Tibial nerve (tissue), 4 donors: ENCODE data around the gene GPN3. TPM values are rescaled to one million over a fixed set of nuclear protein-coding genes. Genes with fewer than 3 reads are reported as not detected.

Experiments
- DNase-seq, 2 donors: peaks; one replicate each; pipeline ENCODE4 v3.0.0-alpha.2; 2019; ENCODE audit warnings: low spot score in 2 of 2
- H3K27ac ChIP-seq, 4 donors: fragments of 200-600 bp; sonication (generic) in 3 of 4; one replicate each; pipeline ENCODE4 v1.5.1; 2017 to 2019; ENCODE audit warnings: mild to moderate bottlenecking in 1 of 4
- H3K27me3 ChIP-seq, 2 donors: fragments of 200-600 bp; sonication (generic) in 1 of 2; one replicate each; pipeline versions ENCODE4 v1.5.1 to v1.6.0; 2017 to 2019
- H3K36me3 ChIP-seq, 3 donors: fragments of 200-600 bp; sonication (generic); one replicate each; pipeline ENCODE4 v1.5.1; 2018 to 2019
- H3K4me1 ChIP-seq, 4 donors: fragments of 200-600 bp; sonication (generic) in 3 of 4; one replicate each; pipeline ENCODE4 v1.5.1; 2017 to 2019
- H3K4me3 ChIP-seq, 4 donors: fragments of 200-600 bp; sonication (generic) in 3 of 4; one replicate each; pipeline ENCODE4 v1.5.1; 2017 to 2019; ENCODE audit warnings: mild to moderate bottlenecking in 1 of 4, moderate library complexity in 1 of 4
- H3K9me3 ChIP-seq, 4 donors: fragments of 200-600 bp; sonication (generic) in 3 of 4; one replicate each; pipeline ENCODE4 v1.5.1; 2017 to 2019
- CTCF ChIP-seq, 5 experiments: fragments of 200-600 bp in 3 of 5; fragments of 450-650 bp in 2 of 5; sonication (generic) in 3 of 5; IDR thresholded peaks; one replicate each; pipeline ENCODE4 v1.5.1; 2016 to 2019; ENCODE audit warnings: antibody characterized with exemption in 5 of 5, mild to moderate bottlenecking in 3 of 5, moderate library complexity in 2 of 5
- EP300 ChIP-seq, 2 donors: sonication (generic); formaldehyde crosslinking; IDR thresholded peaks; one replicate each; pipeline ENCODE4 v1.6.1; 2017; ENCODE audit warnings: antibody characterized with exemption in 2 of 2, mild to moderate bottlenecking in 1 of 2
- POLR2A ChIP-seq, 2 donors: fragments of 450-650 bp; IDR thresholded peaks; one replicate each; pipeline ENCODE4 v1.6.1; 2017; ENCODE audit warnings: antibody characterized with exemption in 2 of 2, mild to moderate bottlenecking in 2 of 2, moderate library complexity in 2 of 2
- WGBS, 2 donors: methylation state at CpG; one replicate each; pipeline ENCODE4 v1.1.5; 2018; 5-methylcytosine and 5-hydroxymethylcytosine counted together
- total RNA-seq, 4 donors: library from RNA; depleted of rRNA; stranded (reverse); fragments of >200 nt; gene quantifications; one replicate each; pipeline ENCODE4 v1.1.0, GENCODE V29; 2016

Gene GPN3
- total RNA-seq, 4 donors from 2014 or later = 16.7 to 31.0 (median 24.8) TPM

GRCh38 chr12:110505332-110505731, 37.3 kb upstream of the GPN3 start:
- Histone ChIP-seq H3K27ac (no peak overlapping the region), H3K4me3 (no peak overlapping the region), H3K9me3 (no peaks in the 10 kb centered on the region), H3K4me1 (peaks cover 3 to 17% (median 9%) of the 10 kb centered on the region in 4 donors), H3K27me3 (no peaks in the 10 kb centered on the region), H3K36me3 (no peaks in the 10 kb centered on the region)
- WGBS, 2 donors = 74 to 77% methylated on average over 3 of the region's 3 CpGs
- no peak for TF ChIP-seq CTCF (IDR thresholded peaks at IDR 0.05)
- no peak for TF ChIP-seq EP300 (IDR thresholded peaks at IDR 0.05)
- no peak for TF ChIP-seq POLR2A (IDR thresholded peaks at IDR 0.05)
- DNase-seq = no peak

- H3K9me3 ChIP-seq = no peaks in the 10 kb centered on the region
- peaks cover 3 to 36% (median 21%) of the 10 kb centered on the region in 4 donors for H3K4me1 ChIP-seq
- DNase-seq = no peak
- H3K27me3 ChIP-seq = no peaks in the 10 kb centered on the region
- H3K4me3 ChIP-seq = no peak overlapping the region
- no peak overlapping the region for H3K27ac ChIP-seq
- TF ChIP-seq POLR2A (IDR thresholded peaks at IDR 0.05) (no peak), CTCF (IDR thresholded peaks at IDR 0.05) (no peak), EP300 (IDR thresholded peaks at IDR 0.05) (no peak)
- 80 to 88% methylated on average over 1 of the region's 1 CpG for WGBS, 2 donors
- H3K36me3 ChIP-seq = no peaks in the 10 kb centered on the region
Measured at GRCh38 chr12:110503432-110503831, 35.4 kb upstream of the GPN3 start.

GRCh38 chr12:110501752-110502738, 34.0 kb upstream of the GPN3 start, which contains the start of the genes RAD9B and VPS29:
Gene RAD9B (plus strand): TSS chr12:110502331. CDS start chr12:110502338, 7 bp downstream.
Gene VPS29 (minus strand): TSS chr12:110502111. CDS start chr12:110502051, 60 bp downstream.
- Histone ChIP-seq H3K36me3 (peaks cover 0 to 5% (median 0%) of the 10 kb centered on the region in 3 donors), H3K4me1 (peaks cover 3 to 43% (median 22%) of the 10 kb centered on the region in 4 donors), H3K27me3 (no peaks in the 10 kb centered on the region), H3K27ac (peak within 1 kb of the TSS; percentile 85 to 98 (median 92)), H3K9me3 (no peaks in the 10 kb centered on the region), H3K4me3 (peak within 1 kb of the TSS; percentile 89 to 100 (median 94))
- peak in 1 of 5 experiments; percentile 51 for TF ChIP-seq CTCF (IDR thresholded peaks at IDR 0.05)
- TF ChIP-seq POLR2A (IDR thresholded peaks at IDR 0.05) = peak; percentile 76 to 89
- peak; percentile 94 to 98 for TF ChIP-seq EP300 (IDR thresholded peaks at IDR 0.05)
- peak; percentile 96 to 97 for DNase-seq
- 6 to 7% methylated on average over 56 to 60 of the region's 61 CpGs for WGBS, 2 donors

- peaks cover 0 to 5% (median 0%) of the 10 kb centered on the region in 3 donors for H3K36me3 ChIP-seq
- H3K4me3 ChIP-seq = peak overlapping the region; percentile 89 to 100 (median 94)
- peaks cover 3 to 43% (median 22%) of the 10 kb centered on the region in 4 donors for H3K4me1 ChIP-seq
- TF ChIP-seq CTCF (IDR thresholded peaks at IDR 0.05) (no peak), EP300 (IDR thresholded peaks at IDR 0.05) (no peak), POLR2A (IDR thresholded peaks at IDR 0.05) (no peak)
- H3K9me3 ChIP-seq = no peaks in the 10 kb centered on the region
- peak overlapping the region; percentile 85 to 98 (median 92) for H3K27ac ChIP-seq
- H3K27me3 ChIP-seq = no peaks in the 10 kb centered on the region
- peak in 1 of 2 donors; percentile 25 for DNase-seq
- 0% methylated on average over 11 to 17 of the region's 17 CpGs for WGBS, 2 donors
Measured at GRCh38 chr12:110501399-110501751, 33.3 kb upstream of the GPN3 start.
